Heart left ventricle (tissue), 16 donors: Measurements from ENCODE around the gene RNF112. TPM values are rescaled to one million over a fixed set of nuclear protein-coding genes. Genes with fewer than 3 reads are reported as not detected.

Experiments used
- ATAC-seq, 4 donors: fragments of 200-7000 bp; cut with Tn5 transposase; one replicate each; pipeline ENCODE4 v1.9.1; 2020 to 2022; ENCODE audit warnings: moderate library complexity in 4 of 4, mild to moderate bottlenecking in 3 of 4, moderate number of reproducible peaks in 1 of 4
- DNase-seq, 5 donors: peaks; one replicate each; pipeline ENCODE4 v3.0.0-alpha.2; 2020
- H3K27ac ChIP-seq, 12 donors: fragments of 200-600 bp; sonication (generic) in 4 of 12; one replicate each; pipeline versions ENCODE4 v1.5.0 to v1.8.0; 2016 to 2022; ENCODE audit warnings: mild to moderate bottlenecking in 2 of 12
- H3K27me3 ChIP-seq, 9 donors: fragments of 200-600 bp; sonication (generic) in 2 of 9; one replicate each; pipeline versions ENCODE4 v1.5.1 to v1.8.0; 2016 to 2022; ENCODE audit warnings: mild to moderate bottlenecking in 3 of 9
- H3K36me3 ChIP-seq, 9 donors: fragments of 200-600 bp; sonication (generic) in 2 of 9; one replicate each; pipeline versions ENCODE4 v1.5.0 to v1.8.0; 2018 to 2022; ENCODE audit warnings: mild to moderate bottlenecking in 2 of 9
- H3K4me1 ChIP-seq, 12 donors: fragments of 200-600 bp; sonication (generic) in 4 of 12; one replicate each; pipeline versions ENCODE4 v1.5.0 to v1.8.0; 2016 to 2022; ENCODE audit warnings: mild to moderate bottlenecking in 3 of 12
- H3K4me3 ChIP-seq, 12 donors: fragments of 200-600 bp; sonication (generic) in 4 of 12; one replicate each; pipeline versions ENCODE4 v1.5.0 to v1.8.0; 2017 to 2022; ENCODE audit warnings: mild to moderate bottlenecking in 9 of 12, moderate library complexity in 4 of 12
- H3K9me3 ChIP-seq, 12 donors: fragments of 200-600 bp; sonication (generic) in 4 of 12; one replicate each; pipeline versions ENCODE4 v1.5.0 to v1.8.0; 2016 to 2022; ENCODE audit warnings: mild to moderate bottlenecking in 1 of 12
- POLR2A ChIP-seq, 2 donors: fragments of 450-650 bp; IDR thresholded peaks; one replicate each; pipeline ENCODE4 v1.6.1; 2017; ENCODE audit warnings: antibody characterized with exemption in 2 of 2, mild to moderate bottlenecking in 2 of 2, moderate library complexity in 2 of 2
- WGBS, 4 donors: extraction: QIAGEN DNeasy Blood & Tissue Kit in 2 of 4; methylation state at CpG; one replicate each; pipeline versions ENCODE4 v1.1.5 to v1.1.7; 2013 to 2018; 5-methylcytosine and 5-hydroxymethylcytosine counted together
- intact Hi-C, 10 donors: fragments of 100-400 bp; cut with DNase I; formaldehyde crosslinking; loops; one replicate each; pipeline versions ENCODE4 v1.11.1 to v1.14.2; 2022
- polyA plus RNA-seq, 2 donors: library from polyadenylated mRNA; stranded (reverse); fragments of 200-250 nt; gene quantifications; one replicate each; pipeline ENCODE4 v1.2.3, GENCODE V29; 2013
- total RNA-seq, 9 donors: library from RNA; depleted of rRNA in 2 of 9; stranded (reverse); fragments of >200 nt in 2 of 9; fragmentation: NEBNext Ultra II Directional in 3 of 9; extraction: Animal tissue kit (Norgen Biotek cat#: 25700) in 3 of 9; gene quantifications; one replicate each; pipeline versions ENCODE4 v1.1.0 to v1.2.4, GENCODE V29; 2016 to 2023
- TF ChIP-seq, protein P1 (sequence below), 12 donors: fragments of 200-600 bp; sonication (generic) in 4 of 12; IDR thresholded peaks; one replicate each; pipeline versions ENCODE4 v1.5.0 to v1.8.0; 2018 to 2022; ENCODE audit warnings: antibody characterized with exemption in 12 of 12, mild to moderate bottlenecking in 5 of 12
- donor health status: ischemic (EF 13 %, LVEDD 7.1; RV severe dilation, severe dysfunction).
- donor health status: healthy with polysubstance abuse.
- donor health status: DM: no; HTN: yes; CAD: no.
- donor health status: DM: no; HTN: no; CAD: no.
- donor health status: ischemic (EF 25% LVEDD 6.9; RV normal size, moderate dysfunction).
- donor health status: ischemic (EF 25% LVEDD 5.7; RV mildly dilated, moderate dysfunction).
- donor health status: healthy.
- donor health status: DM: yes; HTN: yes; CAD: no.
- donor health status: ischemic (EF 35%, LVEDD 5.7; RV mildly dilated, moderate dysfunction).
- donor health status: nonischemic (EF 11% LVEDD 7.7; RV severe dilation, severe dysfunction).
- donor health status: DM: yes; HTN: yes; CAD: no.
- donor health status: PGD.
- donor health status: ischemic (EF 29% LVEDD 5.4; RV normal size, mild dysfunction).
- donor health status: nonischemic (EF 23%, LVEDD 6.1; RV moderate dilation, normal function).

Gene RNF112
- total and polyA plus RNA-seq, 11 donors: 0.45 to 3.0 (median 1.4) TPM

DNA sequence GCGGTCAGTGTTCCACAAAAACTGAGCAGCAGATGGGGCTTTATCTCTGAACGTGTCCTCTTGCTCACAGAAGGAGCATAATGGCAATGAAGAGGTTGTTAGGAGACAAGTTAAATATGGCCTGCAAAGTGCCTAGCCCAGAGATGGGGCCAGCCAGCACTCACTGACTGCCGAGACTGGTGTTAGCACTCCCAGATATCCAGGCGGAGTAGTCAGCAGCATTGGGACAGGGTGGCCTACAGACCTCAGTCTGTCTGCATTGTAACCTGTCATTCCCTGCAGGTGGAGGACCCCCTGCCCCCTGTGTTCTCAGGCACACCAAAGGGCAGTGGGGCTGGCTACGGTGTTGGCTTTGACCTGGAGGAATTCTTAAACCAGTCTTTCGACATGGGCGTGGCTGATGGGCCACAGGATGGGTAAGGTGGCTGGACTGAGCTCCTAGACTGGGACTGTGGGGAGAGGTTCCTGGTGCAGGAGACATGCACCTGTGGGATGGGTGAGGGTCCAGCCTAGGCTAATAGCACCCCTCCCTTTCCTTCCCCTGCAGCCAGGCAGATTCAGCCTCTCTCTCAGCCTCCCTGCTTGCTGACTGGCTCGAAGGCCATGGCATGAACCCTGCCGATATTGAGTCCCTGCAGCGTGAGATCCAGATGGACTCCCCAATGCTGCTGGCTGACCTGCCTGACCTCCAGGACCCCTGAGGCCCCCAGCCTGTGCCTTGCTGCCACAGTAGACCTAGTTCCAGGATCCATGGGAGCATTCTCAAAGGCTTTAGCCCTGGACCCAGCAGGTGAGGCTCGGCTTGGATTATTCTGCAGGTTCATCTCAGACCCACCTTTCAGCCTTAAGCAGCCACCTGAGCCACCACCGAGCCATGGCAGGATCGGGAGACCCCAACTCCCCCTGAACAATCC lies 28.2 kb upstream of the RNF112 start:
- peaks cover 0 to 65% (median 53%) of the 10 kb centered on the region in 9 donors for H3K36me3 ChIP-seq
- WGBS, 4 donors: 85 to 88% (median 86%) methylated on average over 10 to 13 of the region's 13 CpGs
- H3K9me3 ChIP-seq: no peaks in the 10 kb centered on the region
- intact Hi-C loops: no loop called here
- peaks cover 5 to 68% (median 43%) of the 10 kb centered on the region in 12 donors for H3K4me1 ChIP-seq
- H3K27me3 ChIP-seq: no peaks in the 10 kb centered on the region
- H3K27ac ChIP-seq: peak overlapping the region in 1 of 12 donors; percentile 89
- H3K4me3 ChIP-seq: no peak overlapping the region
- DNase-seq (peak in 1 of 5 donors; percentile 15), ATAC-seq (no peak)
- no peak for TF ChIP-seq POLR2A (IDR thresholded peaks at IDR 0.05)
- TF ChIP-seq, protein P1, sequence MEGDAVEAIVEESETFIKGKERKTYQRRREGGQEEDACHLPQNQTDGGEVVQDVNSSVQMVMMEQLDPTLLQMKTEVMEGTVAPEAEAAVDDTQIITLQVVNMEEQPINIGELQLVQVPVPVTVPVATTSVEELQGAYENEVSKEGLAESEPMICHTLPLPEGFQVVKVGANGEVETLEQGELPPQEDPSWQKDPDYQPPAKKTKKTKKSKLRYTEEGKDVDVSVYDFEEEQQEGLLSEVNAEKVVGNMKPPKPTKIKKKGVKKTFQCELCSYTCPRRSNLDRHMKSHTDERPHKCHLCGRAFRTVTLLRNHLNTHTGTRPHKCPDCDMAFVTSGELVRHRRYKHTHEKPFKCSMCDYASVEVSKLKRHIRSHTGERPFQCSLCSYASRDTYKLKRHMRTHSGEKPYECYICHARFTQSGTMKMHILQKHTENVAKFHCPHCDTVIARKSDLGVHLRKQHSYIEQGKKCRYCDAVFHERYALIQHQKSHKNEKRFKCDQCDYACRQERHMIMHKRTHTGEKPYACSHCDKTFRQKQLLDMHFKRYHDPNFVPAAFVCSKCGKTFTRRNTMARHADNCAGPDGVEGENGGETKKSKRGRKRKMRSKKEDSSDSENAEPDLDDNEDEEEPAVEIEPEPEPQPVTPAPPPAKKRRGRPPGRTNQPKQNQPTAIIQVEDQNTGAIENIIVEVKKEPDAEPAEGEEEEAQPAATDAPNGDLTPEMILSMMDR (IDR thresholded peaks at IDR 0.05): no peak

DNA sequence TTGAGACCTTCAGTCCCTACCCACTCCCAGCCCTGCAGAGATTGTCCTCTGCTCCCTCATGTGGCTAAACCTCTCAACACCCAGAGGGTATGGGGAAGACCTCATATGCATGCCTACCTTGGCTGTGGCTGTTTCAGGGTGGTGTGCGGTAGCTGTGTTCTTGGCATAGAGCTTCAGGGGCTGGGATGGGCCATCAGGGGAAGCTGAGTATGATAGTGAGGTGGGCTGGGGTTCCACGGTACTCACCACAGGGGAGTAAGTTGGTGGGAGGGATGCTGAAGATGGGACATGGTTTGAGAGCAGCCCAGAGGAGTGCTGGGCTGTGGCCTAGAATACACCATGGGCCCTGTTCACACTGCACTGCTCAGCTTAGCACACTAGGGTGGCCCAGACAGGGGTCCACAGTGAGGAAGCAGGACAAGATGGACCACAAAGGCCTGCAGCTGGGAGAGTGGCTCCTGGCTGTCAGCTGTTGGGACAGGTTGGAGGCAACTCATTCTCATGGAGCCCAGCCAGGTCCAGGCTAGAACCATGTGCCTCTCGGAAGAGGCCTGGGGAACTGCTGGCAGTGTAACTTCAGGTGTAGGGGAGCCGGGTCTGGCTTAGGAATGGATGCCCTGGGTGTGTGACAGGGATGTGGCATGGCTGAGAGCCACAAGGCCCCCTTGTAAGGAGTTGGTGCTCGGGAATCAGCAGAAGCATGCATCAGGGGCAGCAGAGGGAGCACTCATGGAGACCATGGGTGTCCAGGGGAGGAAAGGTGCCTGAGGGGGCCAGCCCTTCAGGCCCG lies 27.2 kb upstream of the RNF112 start:
- Histone ChIP-seq H3K4me1 (peaks cover 3 to 77% (median 52%) of the 10 kb centered on the region in 12 donors), H3K27me3 (no peaks in the 10 kb centered on the region), H3K36me3 (peaks cover 0 to 65% (median 53%) of the 10 kb centered on the region in 9 donors), H3K9me3 (no peaks in the 10 kb centered on the region), H3K4me3 (no peak overlapping the region), H3K27ac (peak overlapping the region in 11 of 12 donors; percentile 45 to 96 (median 84))
- 69 to 90% (median 71%) methylated on average over 6 of the region's 6 CpGs for WGBS, 4 donors
- peak in 2 of 5 donors; percentile 56 to 63 for DNase-seq
- intact Hi-C loops: no loop called here
- TF ChIP-seq POLR2A (IDR thresholded peaks at IDR 0.05): no peak
- TF ChIP-seq, protein P1 (IDR thresholded peaks at IDR 0.05): no peak
- no peak for ATAC-seq

DNA sequence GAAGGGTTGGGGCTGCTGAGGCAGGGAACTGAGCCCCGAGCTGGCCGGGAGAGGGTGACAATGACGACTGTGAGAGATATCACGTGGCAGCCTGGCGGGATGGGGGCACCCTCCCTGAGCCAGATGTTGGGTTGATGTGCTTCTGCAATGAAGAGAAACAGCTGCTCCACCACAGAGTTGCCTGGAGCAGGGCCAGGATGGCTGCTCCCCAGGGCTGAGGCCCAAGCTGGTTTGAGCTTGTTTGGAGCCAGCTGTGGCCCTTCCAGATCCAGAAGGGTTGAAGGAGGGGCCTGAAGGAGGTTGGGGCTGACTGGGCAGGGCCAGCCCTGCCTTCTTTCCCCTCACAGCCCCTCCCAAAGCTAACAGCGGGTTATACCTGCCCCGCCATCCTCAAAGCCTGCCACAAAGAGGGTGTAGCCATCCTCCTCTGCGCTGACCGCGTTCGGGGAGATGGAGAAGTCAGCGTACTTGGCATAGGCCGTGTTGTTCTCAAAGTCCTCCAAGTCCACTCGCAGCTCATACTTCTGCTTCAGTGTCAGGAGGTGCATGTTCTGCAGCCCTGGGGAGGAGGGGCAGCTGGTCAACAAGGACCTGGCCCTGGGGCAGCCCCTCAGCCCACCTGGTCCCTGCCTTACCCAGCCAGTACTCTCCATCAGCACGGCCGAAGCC lies 26.2 kb upstream of the RNF112 start:
- Histone ChIP-seq H3K27ac (peak overlapping the region; percentile 42 to 96 (median 84)), H3K9me3 (no peaks in the 10 kb centered on the region), H3K4me1 (peaks cover 0 to 76% (median 47%) of the 10 kb centered on the region in 12 donors), H3K4me3 (peak overlapping the region in 6 of 12 donors; percentile 9 to 58 (median 36)), H3K27me3 (no peaks in the 10 kb centered on the region), H3K36me3 (peaks cover 0 to 58% (median 48%) of the 10 kb centered on the region in 9 donors)
- intact Hi-C loops: no loop called here
- no peak for TF ChIP-seq POLR2A (IDR thresholded peaks at IDR 0.05)
- TF ChIP-seq, protein P1 (IDR thresholded peaks at IDR 0.05): no peak
- ATAC-seq (peak; percentile 48 to 74 (median 66)), DNase-seq (peak; percentile 78 to 94 (median 87))
- 35 to 58% (median 44%) methylated on average over 11 to 16 of the region's 16 CpGs for WGBS, 4 donors
